Stimulated activated effector memory CD8-positive, alpha-beta T cell treated with anti-CD3 and anti-CD28 coated beads, Interleukin-12 subunit alpha, Interleukin-12 subunit beta, amount 100 ng/mL, for 72 hours (primary cell): ENCODE measurements around the gene DOCK3.

ENCODE experiments used
- ATAC-seq: fragments of 150-1000 bp; cut with Tn5 transposase; 2 replicates; pipeline ENCODE4 v1.10.0; 2021
- DNase-seq, 2 donors: peaks; one replicate each; pipeline ENCODE4 v3.0.0; 2021 to 2022; ENCODE audit warnings: low spot score in 2 of 2
- H3K27ac Mint-ChIP-seq: one replicate; pipeline ENCODE4 v1.8.0; 2022; ENCODE audit warnings: mild to moderate bottlenecking, mixed read lengths
- H3K36me3 Mint-ChIP-seq: one replicate; pipeline ENCODE4 v1.8.0; 2022; ENCODE audit warnings: mild to moderate bottlenecking, mixed read lengths
- H3K4me1 Mint-ChIP-seq: one replicate; pipeline ENCODE4 v1.8.0; 2022; ENCODE audit warnings: mixed read lengths
- H3K4me3 Mint-ChIP-seq: one replicate; pipeline ENCODE4 v1.8.0; 2022; ENCODE audit warnings: mild to moderate bottlenecking, mixed read lengths
- H3K9me3 Mint-ChIP-seq: one replicate; pipeline ENCODE4 v1.8.0; 2022; ENCODE audit warnings: mixed read lengths

The DOCK3 gene

GRCh38 chr3:51397392-51397791, 722.7 kb downstream of the DOCK3 start:
- no peak for ATAC-seq
- Mint-ChIP-seq H3K9me3 (no peaks in the 10 kb centered on the region), H3K4me1 (peaks cover 44% of the 10 kb centered on the region), H3K36me3 (peaks cover 99% of the 10 kb centered on the region), H3K4me3 (no peak overlapping the region), H3K27ac (peak overlapping the region; percentile 91)
- peak in 1 of 2 donors; percentile 26 for DNase-seq

- Mint-ChIP-seq H3K4me1 (peaks cover 34% of the 10 kb centered on the region), H3K9me3 (no peaks in the 10 kb centered on the region), H3K4me3 (no peak overlapping the region), H3K27ac (peak overlapping the region; percentile 75), H3K36me3 (peaks cover 99% of the 10 kb centered on the region)
- ATAC-seq (no peak), DNase-seq (no peak)
These were observed 724.0 kb downstream of the DOCK3 start for GRCh38 chr3:51398595-51399310.

GRCh38 chr3:51400166-51400565, 725.4 kb downstream of the DOCK3 start:
- Mint-ChIP-seq H3K4me1 (peaks cover 20% of the 10 kb centered on the region), H3K36me3 (peaks cover 97% of the 10 kb centered on the region), H3K27ac (peak overlapping the region; percentile 75), H3K4me3 (no peak overlapping the region), H3K9me3 (no peaks in the 10 kb centered on the region)
- DNase-seq (no peak), ATAC-seq (no peak)

GRCh38 chr3:51401735-51402134, 727.0 kb downstream of the DOCK3 start:
- no peak for ATAC-seq
- H3K27ac Mint-ChIP-seq, result no peak overlapping the region
- H3K9me3 Mint-ChIP-seq, result no peaks in the 10 kb centered on the region
- H3K36me3 Mint-ChIP-seq, result peaks cover 97% of the 10 kb centered on the region
- DNase-seq, result no peak
- peaks cover 12% of the 10 kb centered on the region for H3K4me1 Mint-ChIP-seq
- no peak overlapping the region for H3K4me3 Mint-ChIP-seq

GRCh38 chr3:51403675-51404074, 728.9 kb downstream of the DOCK3 start:
- DNase-seq, result no peak
- Mint-ChIP-seq H3K36me3 (peaks cover 97% of the 10 kb centered on the region), H3K4me1 (peaks cover 5% of the 10 kb centered on the region), H3K9me3 (no peaks in the 10 kb centered on the region), H3K4me3 (no peak overlapping the region), H3K27ac (peak overlapping the region; percentile 14)
- ATAC-seq, result no peak

GRCh38 chr3:51408021-51408420, 733.3 kb downstream of the DOCK3 start:
- H3K4me1 Mint-ChIP-seq, result peaks cover 5% of the 10 kb centered on the region
- no peak for DNase-seq
- no peak overlapping the region for H3K27ac Mint-ChIP-seq
- H3K4me3 Mint-ChIP-seq, result no peak overlapping the region
- no peak for ATAC-seq
- no peaks in the 10 kb centered on the region for H3K9me3 Mint-ChIP-seq
- H3K36me3 Mint-ChIP-seq, result peaks cover 93% of the 10 kb centered on the region

- no peak overlapping the region for H3K4me3 Mint-ChIP-seq
- H3K4me1 Mint-ChIP-seq, result peaks cover 5% of the 10 kb centered on the region
- peaks cover 93% of the 10 kb centered on the region for H3K36me3 Mint-ChIP-seq
- H3K27ac Mint-ChIP-seq, result no peak overlapping the region
- DNase-seq (no peak), ATAC-seq (no peak)
- H3K9me3 Mint-ChIP-seq, result no peaks in the 10 kb centered on the region
These were observed 734.1 kb downstream of the DOCK3 start for GRCh38 chr3:51408813-51409212.

- H3K4me1 Mint-ChIP-seq, result no peaks in the 10 kb centered on the region
- H3K36me3 Mint-ChIP-seq, result peaks cover 98% of the 10 kb centered on the region
- ATAC-seq (no peak), DNase-seq (no peak)
- no peaks in the 10 kb centered on the region for H3K9me3 Mint-ChIP-seq
- H3K4me3 Mint-ChIP-seq, result no peak overlapping the region
- peak overlapping the region; percentile 15 for H3K27ac Mint-ChIP-seq
These were observed 747.5 kb downstream of the DOCK3 start for GRCh38 chr3:51422211-51422610.

GRCh38 chr3:51426921-51427320, 752.2 kb downstream of the DOCK3 start:
- DNase-seq (no peak), ATAC-seq (no peak)
- no peaks in the 10 kb centered on the region for H3K9me3 Mint-ChIP-seq
- H3K36me3 Mint-ChIP-seq, result peaks cover 98% of the 10 kb centered on the region
- no peaks in the 10 kb centered on the region for H3K4me1 Mint-ChIP-seq
- no peak overlapping the region for H3K27ac Mint-ChIP-seq
- H3K4me3 Mint-ChIP-seq, result no peak overlapping the region

- Mint-ChIP-seq H3K36me3 (peaks cover 98% of the 10 kb centered on the region), H3K4me3 (no peak overlapping the region), H3K27ac (peak overlapping the region; percentile 37), H3K9me3 (no peaks in the 10 kb centered on the region), H3K4me1 (no peaks in the 10 kb centered on the region)
- ATAC-seq (no peak), DNase-seq (no peak)
These were observed 754.4 kb downstream of the DOCK3 start for GRCh38 chr3:51429138-51429537.
